ENCODE data around the gene ZNF189.

The ZNF189 gene

GRCh38 chr9:101453776-101454570 is 55.3 kb downstream of the ZNF189 start:
- Histone ChIP-seq H3K9me3 (ENCODE audit: control insufficient read depth, insufficient read depth, low read depth, low read length) (peaks cover 18% of the 10 kb centered on the region; the same call in 1 of the 2 replicates), H3K27me3 (ENCODE audit: control insufficient read depth, insufficient read depth, low read length) (no peaks in the 10 kb centered on the region), H3K4me1 (ENCODE audit: control insufficient read depth, insufficient read depth, low read length) (peaks cover 12% of the 10 kb centered on the region), H3K4me3 (ENCODE audit: low read depth, low read length) (no peak overlapping the region), H3K27ac (ENCODE audit: low read depth, low read length) (no peak overlapping the region), H3K9ac (ENCODE audit: low read length) (no peak overlapping the region), H3K36me3 (ENCODE audit: control insufficient read depth, insufficient read depth, low read length) (no peaks in the 10 kb centered on the region)

GRCh38 chr9:101455656-101456240 is 57.1 kb downstream of the ZNF189 start:
- Histone ChIP-seq H3K9ac (ENCODE audit: low read length) (no peak overlapping the region), H3K36me3 (ENCODE audit: control insufficient read depth, insufficient read depth, low read length) (no peaks in the 10 kb centered on the region), H3K27ac (ENCODE audit: low read depth, low read length) (no peak overlapping the region), H3K4me3 (ENCODE audit: low read depth, low read length) (no peak overlapping the region), H3K4me1 (ENCODE audit: control insufficient read depth, insufficient read depth, low read length) (peaks cover 12% of the 10 kb centered on the region), H3K27me3 (ENCODE audit: control insufficient read depth, insufficient read depth, low read length) (no peaks in the 10 kb centered on the region), H3K9me3 (ENCODE audit: control insufficient read depth, insufficient read depth, low read depth, low read length) (peaks cover 18% of the 10 kb centered on the region; the same call in 1 of the 2 replicates)

DNA sequence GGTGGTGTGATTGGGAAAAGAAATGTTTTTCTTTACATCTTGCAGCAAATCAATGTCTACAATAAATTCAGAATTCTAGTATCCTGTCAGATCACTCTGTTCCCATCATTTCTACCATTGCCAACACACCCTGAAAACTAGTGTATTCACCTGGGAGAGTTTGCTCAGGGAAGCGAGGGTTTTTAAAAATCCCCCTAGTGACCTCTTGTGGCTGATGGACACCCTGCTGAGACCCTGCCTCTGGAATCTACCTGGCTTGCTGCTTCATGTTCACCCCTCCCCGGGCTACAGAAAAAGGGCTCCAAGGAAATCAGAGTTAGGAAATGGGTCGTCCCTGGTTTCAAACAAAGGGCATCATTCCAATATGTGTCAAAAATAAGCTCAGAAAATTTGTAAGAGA is 58.4 kb downstream of the ZNF189 start:
- no peaks in the 10 kb centered on the region for H3K36me3 ChIP-seq (ENCODE audit: control insufficient read depth, insufficient read depth, low read length)
- H3K4me3 ChIP-seq (ENCODE audit: low read depth, low read length): no peak overlapping the region
- H3K4me1 ChIP-seq (ENCODE audit: control insufficient read depth, insufficient read depth, low read length): peaks cover 15% of the 10 kb centered on the region
- no peak overlapping the region for H3K9ac ChIP-seq (ENCODE audit: low read length)
- peaks cover 10% of the 10 kb centered on the region; the same call in 1 of the 2 replicates for H3K9me3 ChIP-seq (ENCODE audit: control insufficient read depth, insufficient read depth, low read depth, low read length)
- no peak overlapping the region for H3K27ac ChIP-seq (ENCODE audit: low read depth, low read length)
- H3K27me3 ChIP-seq (ENCODE audit: control insufficient read depth, insufficient read depth, low read length): no peaks in the 10 kb centered on the region

DNA sequence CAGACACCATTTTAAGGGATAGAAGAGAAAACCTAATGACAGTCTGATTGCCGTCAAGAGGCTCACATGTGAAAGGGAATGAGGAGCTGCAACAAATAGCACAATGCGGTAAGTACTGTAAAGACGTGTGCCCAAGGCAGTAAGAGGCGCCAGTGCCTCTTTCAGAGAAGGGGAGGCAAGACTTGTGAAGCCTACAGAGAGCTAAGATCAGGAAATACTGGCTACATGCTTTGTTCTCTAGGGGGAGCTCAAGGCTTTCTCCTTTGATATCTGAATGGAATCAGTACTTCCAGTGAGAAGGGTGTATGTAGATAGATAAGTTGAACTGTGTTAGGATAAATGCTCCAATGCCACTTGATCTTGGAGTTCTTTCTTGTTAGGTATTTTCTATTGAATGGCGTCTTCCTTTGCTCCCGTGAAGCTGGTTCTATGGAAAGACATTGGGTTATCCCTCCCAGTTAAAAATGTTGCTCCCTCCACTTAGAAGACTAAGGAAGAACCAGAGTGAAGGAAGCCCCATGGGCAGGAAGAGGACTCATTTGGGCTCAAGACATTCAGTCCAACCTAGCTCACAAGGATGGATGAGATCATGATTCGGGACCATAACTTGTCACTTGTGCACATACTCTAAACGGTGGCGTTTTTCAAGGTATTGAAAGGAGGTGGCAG is 60.4 kb downstream of the ZNF189 start:
- Histone ChIP-seq H3K36me3 (ENCODE audit: control insufficient read depth, insufficient read depth, low read length) (no peaks in the 10 kb centered on the region), H3K4me1 (ENCODE audit: control insufficient read depth, insufficient read depth, low read length) (peaks cover 25% of the 10 kb centered on the region), H3K27ac (ENCODE audit: low read depth, low read length) (no peak overlapping the region), H3K9me3 (ENCODE audit: control insufficient read depth, insufficient read depth, low read depth, low read length) (no peaks in the 10 kb centered on the region), H3K4me3 (ENCODE audit: low read depth, low read length) (no peak overlapping the region), H3K9ac (ENCODE audit: low read length) (no peak overlapping the region), H3K27me3 (ENCODE audit: control insufficient read depth, insufficient read depth, low read length) (no peaks in the 10 kb centered on the region)

All from HUES6 (cell line).